ENCODE measurements around the gene DNAJC10.
"Not testable (repeated sequence)": the region's sequence is repeated elsewhere in the genome, so short reads cannot be mapped to it uniquely, and the experiment has no call there.

DNAJC10 gene

DNA sequence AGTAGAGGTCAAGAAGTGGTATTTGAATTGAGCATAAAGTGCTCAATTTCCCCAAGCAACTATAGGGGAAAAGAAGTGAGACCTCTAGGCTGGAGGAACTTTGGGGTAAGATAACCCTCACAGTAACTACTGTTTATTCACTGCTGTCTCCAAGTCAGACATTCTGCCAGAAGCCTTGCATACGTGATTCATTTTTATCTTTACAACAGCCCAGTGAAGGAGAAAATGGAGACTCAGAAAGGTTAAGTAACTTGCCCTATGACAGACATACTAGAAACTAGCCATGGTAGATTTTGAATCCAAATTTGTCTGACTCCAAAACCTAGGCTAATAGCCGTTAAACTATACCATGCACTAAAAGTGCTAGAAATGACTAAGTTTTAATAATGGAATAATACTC, 28.4 kb downstream of the DNAJC10 start:
- no peak overlapping the region for H3K9ac ChIP-seq (ENCODE audit: low read depth in 1 of 2, low read length in 2 of 2)
- no peak overlapping the region for H3K27ac ChIP-seq (ENCODE audit: low read depth, low read length)
- no peaks in the 10 kb centered on the region for H3K27me3 ChIP-seq (ENCODE audit: control insufficient read depth in 1 of 2, insufficient read depth in 2 of 2, low read length in 2 of 2)
- peaks cover 15 to 28% of the 10 kb centered on the region in 2 donors for H3K36me3 ChIP-seq (ENCODE audit: control insufficient read depth in 1 of 2, insufficient read depth in 2 of 2, low read length in 2 of 2)
- no peaks in the 10 kb centered on the region for H3K4me1 ChIP-seq (ENCODE audit: control insufficient read depth in 1 of 2, insufficient read depth in 2 of 2, low read length in 2 of 2)
- no peaks in the 10 kb centered on the region for H3K9me3 ChIP-seq (ENCODE audit: control insufficient read depth in 1 of 2, low read length in 2 of 2)
- H3K4me3 ChIP-seq (ENCODE audit: low read depth in 1 of 2, low read length in 2 of 2) = no peak overlapping the region

DNA sequence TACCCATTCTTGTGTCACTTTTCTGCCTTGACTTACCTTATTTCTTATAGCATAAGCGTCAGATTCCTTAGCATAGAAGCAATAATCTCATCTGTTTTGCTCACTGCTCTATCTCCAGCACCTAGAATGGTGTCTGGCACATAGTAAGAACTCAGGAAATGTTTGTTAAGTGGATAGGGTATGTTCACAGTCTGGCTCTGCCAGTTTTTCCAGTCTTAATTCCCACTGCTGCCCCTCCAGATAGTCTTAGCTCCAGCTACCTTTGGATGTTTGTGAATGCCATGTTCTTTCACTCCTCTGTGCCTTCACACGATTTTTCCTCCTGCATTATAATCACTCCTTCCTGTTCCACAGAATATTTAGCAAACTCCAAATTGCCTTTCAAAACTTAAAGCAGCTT, 29.0 kb downstream of the DNAJC10 start:
- H3K9ac ChIP-seq (ENCODE audit: low read depth in 1 of 2, low read length in 2 of 2) = no peak overlapping the region
- peaks cover 15 to 29% of the 10 kb centered on the region in 2 donors for H3K36me3 ChIP-seq (ENCODE audit: control insufficient read depth in 1 of 2, insufficient read depth in 2 of 2, low read length in 2 of 2)
- H3K27me3 ChIP-seq (ENCODE audit: control insufficient read depth in 1 of 2, insufficient read depth in 2 of 2, low read length in 2 of 2) = no peaks in the 10 kb centered on the region
- H3K27ac ChIP-seq (ENCODE audit: low read depth, low read length) = no peak overlapping the region
- no peak overlapping the region for H3K4me3 ChIP-seq (ENCODE audit: low read depth in 1 of 2, low read length in 2 of 2)
- H3K4me1 ChIP-seq (ENCODE audit: control insufficient read depth in 1 of 2, insufficient read depth in 2 of 2, low read length in 2 of 2) = no peaks in the 10 kb centered on the region
- no peaks in the 10 kb centered on the region for H3K9me3 ChIP-seq (ENCODE audit: control insufficient read depth in 1 of 2, low read length in 2 of 2)

DNA sequence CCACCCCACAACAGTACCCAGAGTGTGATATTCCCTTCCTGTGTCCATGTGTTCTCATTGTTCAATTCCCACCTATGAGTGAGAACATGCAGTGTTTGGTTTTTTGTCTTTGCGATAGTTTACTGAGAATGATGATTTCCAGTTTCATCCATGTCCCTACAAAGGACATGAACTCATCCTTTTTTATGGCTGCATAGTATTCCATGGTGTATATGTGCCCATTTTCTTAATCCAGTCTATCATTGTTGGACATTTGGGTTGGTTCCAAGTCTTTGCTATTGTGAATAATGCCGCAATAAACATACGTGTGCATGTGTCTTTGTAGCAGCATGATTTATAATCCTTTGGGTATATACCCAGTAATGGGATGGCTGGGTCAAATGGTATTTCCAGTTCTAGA, 29.8 kb downstream of the DNAJC10 start:
- not testable (repeated sequence) for H3K4me1 ChIP-seq (ENCODE audit: control insufficient read depth in 1 of 2, insufficient read depth in 2 of 2, low read length in 2 of 2); H3K27ac ChIP-seq (ENCODE audit: low read depth, low read length); H3K9me3 ChIP-seq (ENCODE audit: control insufficient read depth in 1 of 2, low read length in 2 of 2); H3K27me3 ChIP-seq (ENCODE audit: control insufficient read depth in 1 of 2, insufficient read depth in 2 of 2, low read length in 2 of 2); H3K9ac ChIP-seq (ENCODE audit: low read depth in 1 of 2, low read length in 2 of 2); H3K4me3 ChIP-seq (ENCODE audit: low read depth in 1 of 2, low read length in 2 of 2)
- H3K36me3 ChIP-seq (ENCODE audit: control insufficient read depth in 1 of 2, insufficient read depth in 2 of 2, low read length in 2 of 2) = peaks cover 15 to 31% of the 10 kb centered on the region in 2 donors

DNA sequence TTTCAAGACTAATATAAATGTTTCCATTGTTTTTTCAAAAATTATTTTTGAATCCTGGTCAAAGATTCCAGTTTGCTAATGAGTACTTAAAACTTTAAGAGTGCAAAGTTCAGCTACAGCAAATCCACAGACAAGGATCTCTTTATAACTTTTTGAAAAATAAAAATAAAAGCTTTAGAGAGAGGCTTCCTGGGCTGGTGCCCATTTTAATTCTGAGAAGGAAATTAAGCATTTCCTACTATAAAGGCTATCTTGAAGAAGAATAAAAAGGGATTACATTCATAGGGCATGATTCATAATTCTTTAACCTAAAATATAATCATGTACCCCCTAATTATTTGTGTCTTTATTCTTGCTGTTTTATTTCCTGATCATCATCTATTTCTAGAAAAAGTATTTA, 38.2 kb downstream of the DNAJC10 start:
- Histone ChIP-seq H3K9ac (ENCODE audit: low read depth in 1 of 2, low read length in 2 of 2) (no peak overlapping the region), H3K4me3 (ENCODE audit: low read depth in 1 of 2, low read length in 2 of 2) (no peak overlapping the region), H3K27ac (ENCODE audit: low read depth, low read length) (no peak overlapping the region), H3K27me3 (ENCODE audit: control insufficient read depth in 1 of 2, insufficient read depth in 2 of 2, low read length in 2 of 2) (no peaks in the 10 kb centered on the region), H3K36me3 (ENCODE audit: control insufficient read depth in 1 of 2, insufficient read depth in 2 of 2, low read length in 2 of 2) (peaks cover 13 to 51% of the 10 kb centered on the region in 2 donors), H3K9me3 (ENCODE audit: control insufficient read depth in 1 of 2, low read length in 2 of 2) (no peaks in the 10 kb centered on the region), H3K4me1 (ENCODE audit: control insufficient read depth in 1 of 2, insufficient read depth in 2 of 2, low read length in 2 of 2) (no peaks in the 10 kb centered on the region)

DNA sequence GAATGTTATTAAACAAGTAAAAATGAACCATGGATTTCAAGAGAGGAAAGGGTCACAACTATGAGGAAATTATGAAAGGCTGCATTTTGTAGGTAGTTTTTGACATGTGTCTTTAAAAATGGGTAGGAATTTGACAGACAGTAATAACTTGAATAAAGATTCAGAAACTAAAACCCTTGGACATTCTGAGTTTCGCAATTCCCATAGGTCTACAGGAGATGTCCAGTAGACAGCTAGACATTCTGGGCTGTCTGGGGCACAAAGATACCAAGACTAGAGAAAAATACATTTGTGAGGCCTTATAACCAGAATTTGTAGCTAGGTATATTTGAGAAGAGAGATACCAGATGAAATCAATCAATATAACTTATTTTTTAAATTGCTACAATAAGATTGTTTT, 42.3 kb downstream of the DNAJC10 start:
- H3K27me3 ChIP-seq (ENCODE audit: control insufficient read depth in 1 of 2, insufficient read depth in 2 of 2, low read length in 2 of 2) = no peaks in the 10 kb centered on the region

DNA sequence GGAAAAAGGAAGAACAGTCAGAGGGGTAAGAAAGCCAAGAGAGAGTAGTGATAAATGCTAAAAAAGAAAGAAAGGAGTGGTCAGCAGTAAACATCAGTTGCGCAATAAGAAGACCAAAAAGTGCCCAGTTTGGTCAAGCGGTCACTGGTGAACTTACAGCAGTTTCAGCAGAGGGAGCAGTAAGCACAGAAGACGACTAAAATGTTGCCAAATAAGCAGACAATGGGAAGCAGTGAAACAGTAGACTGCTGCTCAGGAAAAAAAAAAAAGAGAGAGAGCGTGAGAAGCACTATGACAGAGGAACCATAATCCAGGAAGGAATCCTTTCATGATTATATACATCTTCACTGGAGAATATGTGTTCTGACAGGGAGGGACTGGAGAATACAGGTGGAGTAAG, 45.8 kb downstream of the DNAJC10 start:
- H3K27ac ChIP-seq (ENCODE audit: low read depth, low read length) = no peak overlapping the region
- H3K4me3 ChIP-seq (ENCODE audit: low read depth in 1 of 2, low read length in 2 of 2) = no peak overlapping the region

More for the DNA sequence above, 42.3 kb downstream of the DNAJC10 start:
- Histone ChIP-seq H3K4me3 (ENCODE audit: low read depth in 1 of 2, low read length in 2 of 2) (no peak overlapping the region), H3K9me3 (ENCODE audit: control insufficient read depth in 1 of 2, low read length in 2 of 2) (no peaks in the 10 kb centered on the region), H3K27ac (ENCODE audit: low read depth, low read length) (no peak overlapping the region), H3K9ac (ENCODE audit: low read depth in 1 of 2, low read length in 2 of 2) (no peak overlapping the region), H3K4me1 (ENCODE audit: control insufficient read depth in 1 of 2, insufficient read depth in 2 of 2, low read length in 2 of 2) (no peaks in the 10 kb centered on the region), H3K36me3 (ENCODE audit: control insufficient read depth in 1 of 2, insufficient read depth in 2 of 2, low read length in 2 of 2) (peaks cover 17 to 48% of the 10 kb centered on the region in 2 donors)

DNA sequence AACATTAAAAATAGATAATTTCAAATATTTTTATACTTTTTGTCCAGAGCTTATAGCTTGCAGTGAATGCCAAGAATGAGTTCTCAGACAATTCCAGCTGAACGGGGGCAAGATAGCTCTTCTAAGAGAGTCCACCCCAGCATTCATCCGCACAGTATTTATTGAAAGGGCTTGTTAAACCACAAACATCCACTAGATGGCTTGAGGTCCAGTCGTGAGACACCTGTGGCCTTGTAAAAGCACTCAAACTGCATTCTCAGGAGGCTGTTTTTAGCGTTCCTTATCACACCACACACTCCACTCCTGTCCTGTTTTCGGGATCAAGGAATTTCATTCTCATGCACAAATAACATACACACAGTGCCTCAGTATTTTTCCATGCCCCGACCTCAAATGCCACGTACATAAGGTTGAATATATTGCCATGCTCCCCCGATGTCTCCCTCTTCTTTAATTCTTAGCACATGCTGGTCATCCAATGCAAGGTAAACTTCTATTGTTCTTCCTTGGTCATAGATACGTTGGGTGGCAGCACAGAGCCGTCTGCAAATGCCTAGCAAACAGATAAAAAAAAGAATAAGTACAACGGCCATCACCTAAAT, 47.4 kb downstream of the DNAJC10 start:
- Histone ChIP-seq H3K9me3 (ENCODE audit: control insufficient read depth in 1 of 2, low read length in 2 of 2) (no peaks in the 10 kb centered on the region), H3K4me3 (ENCODE audit: low read depth in 1 of 2, low read length in 2 of 2) (no peak overlapping the region), H3K4me1 (ENCODE audit: control insufficient read depth in 1 of 2, insufficient read depth in 2 of 2, low read length in 2 of 2) (no peaks in the 10 kb centered on the region), H3K27ac (ENCODE audit: low read depth, low read length) (no peak overlapping the region), H3K27me3 (ENCODE audit: control insufficient read depth in 1 of 2, insufficient read depth in 2 of 2, low read length in 2 of 2) (no peaks in the 10 kb centered on the region), H3K36me3 (ENCODE audit: control insufficient read depth in 1 of 2, insufficient read depth in 2 of 2, low read length in 2 of 2) (peaks cover 5 to 67% of the 10 kb centered on the region in 2 donors), H3K9ac (ENCODE audit: low read depth in 1 of 2, low read length in 2 of 2) (no peak overlapping the region)

More for the DNA sequence above, 45.8 kb downstream of the DNAJC10 start:
- no peak overlapping the region for H3K9ac ChIP-seq (ENCODE audit: low read depth in 1 of 2, low read length in 2 of 2)
- H3K9me3 ChIP-seq (ENCODE audit: control insufficient read depth in 1 of 2, low read length in 2 of 2) = no peaks in the 10 kb centered on the region
- H3K27me3 ChIP-seq (ENCODE audit: control insufficient read depth in 1 of 2, insufficient read depth in 2 of 2, low read length in 2 of 2) = no peaks in the 10 kb centered on the region
- H3K4me1 ChIP-seq (ENCODE audit: control insufficient read depth in 1 of 2, insufficient read depth in 2 of 2, low read length in 2 of 2) = no peaks in the 10 kb centered on the region
- H3K36me3 ChIP-seq (ENCODE audit: control insufficient read depth in 1 of 2, insufficient read depth in 2 of 2, low read length in 2 of 2) = peaks cover 12 to 68% of the 10 kb centered on the region in 2 donors

DNA sequence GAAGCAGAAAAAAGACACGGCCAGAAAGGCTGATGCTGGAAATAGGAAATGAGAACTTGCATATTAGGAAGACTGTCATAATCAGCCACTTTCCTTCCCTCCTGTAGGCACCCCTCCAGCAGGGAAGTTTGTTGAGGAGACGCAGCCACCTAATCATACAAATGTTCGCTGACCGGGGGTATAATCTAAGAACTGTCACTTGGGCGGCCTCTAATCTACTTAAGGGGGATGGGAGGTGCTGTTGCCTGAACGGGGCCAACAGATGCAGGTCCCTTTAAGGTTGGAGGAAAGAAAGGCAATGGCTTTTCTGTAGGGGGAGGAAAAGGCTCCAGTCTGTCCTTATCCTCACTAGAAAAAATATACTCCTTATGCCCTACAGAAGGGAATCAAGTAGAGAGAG, 50.6 kb downstream of the DNAJC10 start:
- H3K9me3 ChIP-seq (ENCODE audit: control insufficient read depth in 1 of 2, low read length in 2 of 2) = no peaks in the 10 kb centered on the region
- H3K4me1 ChIP-seq (ENCODE audit: control insufficient read depth in 1 of 2, insufficient read depth in 2 of 2, low read length in 2 of 2) = no peaks in the 10 kb centered on the region
- H3K27ac ChIP-seq (ENCODE audit: low read depth, low read length) = no peak overlapping the region
- H3K36me3 ChIP-seq (ENCODE audit: control insufficient read depth in 1 of 2, insufficient read depth in 2 of 2, low read length in 2 of 2) = peaks cover 3 to 54% of the 10 kb centered on the region in 2 donors
- H3K27me3 ChIP-seq (ENCODE audit: control insufficient read depth in 1 of 2, insufficient read depth in 2 of 2, low read length in 2 of 2) = no peaks in the 10 kb centered on the region
- H3K4me3 ChIP-seq (ENCODE audit: low read depth in 1 of 2, low read length in 2 of 2) = no peak overlapping the region
- no peak overlapping the region for H3K9ac ChIP-seq (ENCODE audit: low read depth in 1 of 2, low read length in 2 of 2)

DNA sequence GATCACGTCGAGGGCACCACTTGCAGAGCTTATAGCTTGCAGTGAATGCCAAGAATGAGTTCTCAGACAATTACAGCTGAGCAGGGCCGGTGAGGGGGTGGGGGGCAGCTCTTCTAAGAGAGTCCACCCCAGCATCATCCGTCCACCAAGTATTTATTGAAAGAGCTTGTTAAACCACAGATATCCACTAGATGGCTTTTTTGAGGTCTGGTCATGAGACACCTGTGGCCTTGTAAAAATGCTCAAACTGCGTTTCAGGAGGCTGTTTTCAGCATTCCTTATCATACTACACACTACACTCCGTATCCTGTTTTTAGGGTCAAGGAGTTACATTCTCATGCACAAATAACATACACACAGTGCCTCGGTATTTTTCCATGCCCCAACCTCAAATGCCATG, 51.5 kb downstream of the DNAJC10 start:
- H3K4me3 ChIP-seq (ENCODE audit: low read depth in 1 of 2, low read length in 2 of 2) = no peak overlapping the region
- no peak overlapping the region for H3K27ac ChIP-seq (ENCODE audit: low read depth, low read length)
- H3K9ac ChIP-seq (ENCODE audit: low read depth in 1 of 2, low read length in 2 of 2) = no peak overlapping the region
- H3K4me1 ChIP-seq (ENCODE audit: control insufficient read depth in 1 of 2, insufficient read depth in 2 of 2, low read length in 2 of 2) = no peaks in the 10 kb centered on the region
- peaks cover 3 to 48% of the 10 kb centered on the region in 2 donors for H3K36me3 ChIP-seq (ENCODE audit: control insufficient read depth in 1 of 2, insufficient read depth in 2 of 2, low read length in 2 of 2)
- no peaks in the 10 kb centered on the region for H3K27me3 ChIP-seq (ENCODE audit: control insufficient read depth in 1 of 2, insufficient read depth in 2 of 2, low read length in 2 of 2)
- H3K9me3 ChIP-seq (ENCODE audit: control insufficient read depth in 1 of 2, low read length in 2 of 2) = no peaks in the 10 kb centered on the region

DNA sequence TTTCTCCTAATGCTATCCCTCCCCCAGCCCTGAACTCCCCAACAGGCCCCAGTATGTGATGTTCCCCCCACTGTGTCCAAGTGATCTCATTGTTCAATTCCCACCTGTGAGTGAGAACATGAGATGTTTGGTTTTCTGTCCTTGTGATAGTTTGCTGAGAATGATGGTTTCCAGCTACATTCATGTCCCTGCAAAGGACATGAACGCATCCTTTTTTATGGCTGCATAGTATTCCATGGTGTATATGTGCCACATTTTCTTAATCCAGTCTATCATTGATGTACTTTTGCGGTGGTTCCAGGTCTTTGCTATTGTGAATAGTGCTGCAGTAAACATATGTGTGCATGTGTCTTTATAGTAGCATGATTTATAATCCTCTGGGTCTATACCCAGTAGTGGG, 52.9 kb downstream of the DNAJC10 start:
- not testable (repeated sequence) for H3K27me3 ChIP-seq (ENCODE audit: control insufficient read depth in 1 of 2, insufficient read depth in 2 of 2, low read length in 2 of 2); H3K4me1 ChIP-seq (ENCODE audit: control insufficient read depth in 1 of 2, insufficient read depth in 2 of 2, low read length in 2 of 2); H3K9me3 ChIP-seq (ENCODE audit: control insufficient read depth in 1 of 2, low read length in 2 of 2); H3K4me3 ChIP-seq (ENCODE audit: low read depth in 1 of 2, low read length in 2 of 2); H3K27ac ChIP-seq (ENCODE audit: low read depth, low read length); H3K9ac ChIP-seq (ENCODE audit: low read depth in 1 of 2, low read length in 2 of 2)
- peaks cover 3 to 40% of the 10 kb centered on the region in 2 donors for H3K36me3 ChIP-seq (ENCODE audit: control insufficient read depth in 1 of 2, insufficient read depth in 2 of 2, low read length in 2 of 2)

DNA sequence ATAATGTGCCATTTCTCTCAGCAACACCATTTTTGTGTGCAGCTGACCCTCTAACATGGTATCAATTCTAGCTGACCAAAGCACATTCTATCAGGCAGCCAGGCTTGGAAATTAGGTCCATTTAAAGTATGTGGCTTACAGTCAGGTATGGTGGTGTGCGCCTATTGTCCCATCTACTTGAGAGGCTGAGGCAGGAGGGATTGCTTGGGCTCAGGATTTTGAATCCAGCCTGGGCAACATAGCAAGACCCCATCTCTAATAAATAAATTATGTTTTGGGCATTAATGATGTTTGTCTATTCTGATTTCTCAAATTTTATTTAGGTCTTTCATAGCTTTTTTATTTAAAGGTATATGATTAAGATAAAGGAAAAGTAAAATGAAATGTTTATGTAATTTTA, 63.3 kb downstream of the DNAJC10 start:
- Histone ChIP-seq H3K27ac (ENCODE audit: low read depth, low read length) (no peak overlapping the region), H3K4me1 (ENCODE audit: control insufficient read depth in 1 of 2, insufficient read depth in 2 of 2, low read length in 2 of 2) (no peaks in the 10 kb centered on the region), H3K9me3 (ENCODE audit: control insufficient read depth in 1 of 2, low read length in 2 of 2) (no peaks in the 10 kb centered on the region), H3K27me3 (ENCODE audit: control insufficient read depth in 1 of 2, insufficient read depth in 2 of 2, low read length in 2 of 2) (no peaks in the 10 kb centered on the region), H3K9ac (ENCODE audit: low read depth in 1 of 2, low read length in 2 of 2) (no peak overlapping the region), H3K4me3 (ENCODE audit: low read depth in 1 of 2, low read length in 2 of 2) (no peak overlapping the region), H3K36me3 (ENCODE audit: control insufficient read depth in 1 of 2, insufficient read depth in 2 of 2, low read length in 2 of 2) (peaks cover 11 to 30% of the 10 kb centered on the region in 2 donors)

Measured in duodenal mucosa (tissue), 2 donors.